Embryonic facial prominence (tissue), 1 donor: ENCODE results near the gene NR4A1.

Experiments used
- DNase-seq: peaks from one replicate; pipeline ENCODE4 v3.0.0-alpha.2; 2016; ENCODE audit errors: extremely low spot score

NR4A1 gene

DNA sequence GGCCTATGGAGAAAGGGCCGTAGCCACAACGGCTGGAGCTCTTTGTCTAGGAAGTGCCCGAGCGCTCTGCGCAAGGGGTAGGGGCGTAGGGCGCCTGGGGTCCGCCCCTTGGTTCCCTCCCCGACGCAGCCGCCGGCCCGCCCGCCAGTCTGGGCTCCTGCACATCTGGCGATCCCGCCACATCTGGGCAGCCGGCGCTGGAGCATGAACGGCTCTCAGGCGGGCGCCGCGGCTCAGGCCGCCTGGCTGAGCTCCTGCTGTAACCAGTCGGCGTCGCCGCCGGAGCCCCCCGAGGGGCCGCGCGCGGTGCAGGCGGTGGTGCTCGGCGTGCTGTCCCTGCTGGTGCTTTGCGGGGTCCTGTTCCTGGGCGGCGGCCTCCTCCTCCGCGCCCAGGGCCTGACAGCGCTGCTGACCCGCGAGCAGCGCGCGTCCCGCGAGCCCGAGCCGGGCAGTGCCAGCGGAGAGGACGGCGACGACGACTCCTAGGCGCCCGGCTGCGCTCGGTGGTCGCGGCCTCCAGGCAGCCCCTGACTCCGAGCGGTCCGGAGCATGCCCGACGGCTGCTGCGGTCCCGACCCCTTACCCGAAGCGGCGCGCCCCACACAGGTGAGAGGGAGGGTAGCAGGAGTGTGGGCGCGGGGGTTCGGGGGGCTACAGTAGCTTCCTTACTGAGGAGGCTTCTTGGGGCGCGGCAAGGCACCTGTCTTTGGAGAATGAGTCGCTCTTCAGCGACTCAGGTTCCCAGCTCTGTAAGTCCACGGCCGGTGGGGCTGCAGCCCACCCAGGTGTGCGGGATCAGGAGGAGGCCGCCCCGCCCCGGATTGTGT is 28.5 kb downstream of the NR4A1 start, which contains the start of gene SMIM41:
Gene SMIM41, plus strand, starts transcription at position 129 of the 827 bp plus-strand sequence. Its CDS starts 76 bp downstream, at position 205.
- DNase-seq, result no peak

DNA sequence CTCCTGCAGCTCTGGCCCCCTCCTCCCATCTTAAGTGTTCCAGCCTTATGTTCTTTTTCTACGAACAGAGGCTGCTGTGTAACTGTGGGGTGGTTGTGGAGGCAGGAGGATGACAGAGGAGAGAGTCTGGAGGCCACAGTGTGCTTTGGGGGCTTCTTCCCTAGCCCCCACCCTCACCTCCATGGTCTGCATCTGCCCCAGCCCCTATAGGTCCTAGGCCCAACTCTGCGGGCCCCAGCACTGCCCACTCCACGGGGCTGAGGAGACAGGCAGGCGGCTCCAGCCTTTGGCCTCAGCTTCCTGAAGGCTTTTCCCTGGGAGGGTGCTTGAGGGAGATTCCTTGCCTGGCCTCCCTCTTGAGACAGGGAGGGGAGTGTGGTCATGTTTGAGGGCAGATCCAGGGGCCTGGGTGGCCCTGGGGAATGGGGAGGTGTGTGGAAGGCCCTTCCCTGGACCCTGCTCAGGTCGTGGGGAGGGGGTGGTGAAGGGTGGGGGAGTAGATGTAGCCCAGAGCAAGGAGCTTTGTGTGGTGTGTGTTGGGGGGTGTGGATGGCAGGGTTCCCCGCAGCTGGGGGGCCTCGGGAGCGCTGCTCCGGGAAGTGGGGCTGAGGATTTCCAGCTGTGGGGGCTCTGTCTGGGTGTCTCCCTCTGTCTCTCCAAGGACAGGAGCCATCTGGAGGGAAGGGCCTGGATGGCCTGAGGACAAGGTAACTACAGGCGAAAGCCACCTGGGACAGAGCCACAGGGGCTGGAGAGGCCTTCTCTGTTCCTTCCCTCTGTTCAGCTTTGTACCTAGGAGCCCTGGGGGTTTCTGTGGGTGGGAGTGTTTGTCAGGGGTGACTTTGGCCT is 29.4 kb downstream of the NR4A1 start:
- no peak for DNase-seq

DNA sequence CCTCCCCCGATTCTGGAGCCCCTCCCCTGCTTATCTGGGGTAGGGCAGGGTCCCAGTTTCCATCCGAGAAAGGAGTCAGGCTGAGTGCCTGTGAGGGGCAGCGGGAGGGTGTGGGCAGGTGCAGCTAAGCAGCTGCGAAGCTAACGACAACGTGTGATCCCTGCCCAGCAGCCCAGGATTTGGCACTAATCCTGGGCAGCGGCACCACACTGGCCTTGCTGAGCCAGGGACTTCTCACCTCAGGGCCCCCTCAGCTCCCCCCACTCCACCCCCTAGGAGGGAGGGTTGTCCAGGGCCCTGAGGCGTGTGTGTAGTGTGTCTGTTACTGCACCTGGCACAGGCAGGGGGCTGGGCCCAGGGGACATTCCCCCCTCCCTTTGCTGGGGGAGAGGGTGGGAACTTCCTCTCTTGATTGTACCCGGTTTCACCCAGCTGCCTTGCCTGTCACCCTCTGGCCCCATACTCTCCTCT is 30.1 kb downstream of the NR4A1 start:
- DNase-seq, result no peak

DNA sequence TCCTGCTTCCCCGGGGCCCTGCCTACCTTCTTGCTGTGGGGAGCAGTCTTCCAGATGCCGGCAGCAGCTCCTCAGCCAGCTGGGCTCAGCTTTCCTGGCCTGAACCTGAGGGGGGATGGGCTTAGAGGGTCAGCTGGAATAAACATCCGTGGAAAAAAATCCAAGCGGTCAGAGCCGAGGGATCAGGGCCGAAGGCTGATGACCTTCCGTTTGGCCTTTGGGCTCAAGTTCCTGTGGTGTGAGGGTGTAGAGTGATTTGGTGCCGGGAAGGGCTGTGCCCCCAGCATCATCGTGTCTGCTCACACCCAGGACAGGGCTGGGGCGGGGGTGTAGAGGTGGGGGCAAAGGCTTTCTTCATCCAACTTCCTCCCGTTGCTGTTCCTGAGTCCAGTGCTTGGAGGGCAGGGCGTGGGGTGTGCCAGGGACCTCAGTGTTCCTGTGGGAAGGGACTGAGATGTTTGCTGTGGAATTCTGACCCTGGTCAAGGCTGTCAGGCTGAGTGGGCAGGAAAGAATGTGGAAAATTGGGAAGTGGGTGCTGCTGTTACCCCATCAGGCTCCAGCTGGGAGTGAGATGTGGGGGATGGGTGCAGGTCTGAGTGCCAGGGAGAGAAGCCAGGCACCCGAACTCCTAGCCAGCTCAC is 30.9 kb downstream of the NR4A1 start:
- DNase-seq, result no peak

DNA sequence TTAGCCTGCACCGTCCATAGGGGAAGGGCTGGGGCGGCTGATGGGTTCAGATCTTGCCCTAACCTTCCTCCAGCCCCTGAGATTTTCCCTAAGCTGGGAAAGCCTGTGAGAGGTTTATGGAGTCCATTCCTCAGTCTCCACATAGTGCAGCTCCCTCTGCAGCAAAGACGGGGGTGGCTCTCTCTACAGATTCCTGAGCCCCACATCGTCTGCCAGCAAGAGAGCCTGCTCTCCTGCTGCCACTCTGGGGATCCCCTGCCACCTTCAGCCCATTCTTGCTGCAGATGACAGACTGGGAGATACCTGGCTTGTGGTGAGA is 31.4 kb downstream of the NR4A1 start:
- no peak for DNase-seq

DNA sequence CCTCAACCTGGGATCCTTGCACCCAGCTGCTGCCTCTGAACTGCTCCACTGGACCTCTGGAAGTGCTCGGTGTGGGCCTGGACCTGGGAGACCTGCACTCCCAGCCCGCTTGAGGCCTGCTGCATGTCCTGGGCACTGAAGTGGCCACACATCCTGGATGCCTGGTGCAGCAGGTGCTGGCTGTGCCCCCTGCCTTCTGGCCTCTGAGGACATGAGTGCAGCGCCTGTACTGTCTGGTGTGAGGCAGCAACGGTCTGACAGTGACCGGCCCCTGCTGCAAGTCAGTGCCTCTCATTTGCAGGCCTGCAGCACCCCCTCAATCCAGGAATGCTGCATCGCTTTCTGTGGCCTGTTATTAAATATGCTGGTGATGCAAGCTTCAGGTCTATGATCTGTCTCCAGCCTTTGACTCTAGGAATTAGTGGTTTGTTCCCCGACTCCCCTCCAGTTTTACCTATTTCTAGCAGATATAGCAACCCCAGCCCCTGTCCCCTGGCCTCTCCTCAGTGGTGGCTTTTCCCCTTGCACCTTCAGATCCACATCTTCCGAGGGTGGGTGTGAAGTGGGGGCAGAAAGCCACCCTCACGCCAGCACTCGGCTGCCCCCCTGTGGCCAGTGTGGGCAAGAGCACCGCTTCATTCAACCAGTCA is 31.9 kb downstream of the NR4A1 start:
- no peak for DNase-seq

DNA sequence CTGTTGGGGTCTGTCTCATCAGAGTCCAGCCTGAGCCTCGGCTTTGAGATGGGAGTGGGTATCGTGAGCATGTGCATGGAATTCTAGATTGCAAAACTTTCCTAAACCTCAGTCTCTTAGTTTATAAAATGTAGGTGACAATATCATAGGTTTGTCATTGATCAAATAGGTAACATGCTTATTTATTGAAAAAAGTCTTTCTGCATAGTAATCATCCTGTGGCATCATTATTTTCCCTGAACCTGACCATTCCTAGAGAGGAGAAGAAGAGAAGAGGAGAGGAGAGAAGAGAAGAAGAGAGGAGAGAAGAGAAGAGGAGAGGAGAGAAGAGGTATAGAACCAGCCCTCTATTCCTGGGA is 32.4 kb downstream of the NR4A1 start:
- no peak for DNase-seq

DNA sequence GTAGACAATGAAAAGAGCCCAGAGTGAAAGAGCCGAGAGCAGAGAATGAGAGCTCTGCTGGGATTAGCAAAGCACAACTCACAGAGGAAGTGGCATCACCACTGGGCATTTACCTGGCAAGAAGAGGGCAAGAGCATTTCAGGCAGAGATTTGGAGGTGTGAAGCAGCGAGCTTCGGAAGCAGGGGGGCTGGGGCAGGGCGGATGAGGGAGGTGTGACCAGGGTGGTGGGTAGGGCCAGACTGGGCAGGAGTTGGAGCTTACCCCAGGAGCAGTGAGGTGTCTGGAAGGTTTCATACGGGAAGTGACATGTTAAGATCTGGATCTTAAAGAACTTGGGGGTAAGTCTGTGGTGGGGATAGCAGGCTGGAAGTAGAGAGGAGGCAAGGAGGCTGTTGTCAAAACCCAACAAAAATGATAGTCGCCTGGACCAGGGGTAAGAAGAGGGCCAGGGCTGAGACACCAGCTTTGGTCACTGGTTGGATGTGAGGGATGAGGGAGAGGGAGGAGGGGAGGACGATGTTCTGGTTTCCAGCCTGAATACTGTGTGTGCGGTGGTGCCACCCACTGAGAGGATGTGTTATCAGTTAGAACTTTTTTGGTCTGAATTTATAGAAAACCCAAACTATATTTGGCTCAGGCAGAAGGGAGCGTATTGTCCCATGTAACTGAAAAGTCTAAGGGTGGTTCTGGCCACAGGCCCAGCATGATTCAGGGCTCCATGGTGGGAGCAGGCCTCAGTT is 33.4 kb downstream of the NR4A1 start:
- DNase-seq, result no peak

DNA sequence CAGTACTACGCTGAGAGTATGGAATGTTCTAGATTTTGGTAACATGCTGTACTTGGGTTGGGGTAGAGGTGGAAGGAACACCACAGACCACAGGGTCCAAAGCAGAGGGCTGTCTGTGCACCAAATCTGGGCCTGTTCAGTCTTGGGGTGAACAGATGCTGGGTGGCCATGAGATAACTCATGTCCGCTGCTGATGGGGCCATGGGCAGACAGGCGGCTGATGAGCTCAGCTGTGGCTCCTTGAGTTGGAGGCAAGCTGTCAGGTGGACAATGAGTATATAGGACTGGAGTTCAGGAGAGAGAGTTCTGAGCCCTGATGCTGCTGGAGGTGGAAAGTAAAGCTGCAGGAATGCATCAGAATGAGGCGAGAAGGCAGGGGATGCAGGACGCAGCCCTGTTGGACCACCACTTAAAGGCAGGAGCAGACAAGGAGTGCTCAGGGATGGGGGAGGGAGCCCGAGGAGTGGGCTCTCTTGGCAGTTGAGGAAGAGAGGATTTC is 34.5 kb downstream of the NR4A1 start:
- DNase-seq, result no peak

DNA sequence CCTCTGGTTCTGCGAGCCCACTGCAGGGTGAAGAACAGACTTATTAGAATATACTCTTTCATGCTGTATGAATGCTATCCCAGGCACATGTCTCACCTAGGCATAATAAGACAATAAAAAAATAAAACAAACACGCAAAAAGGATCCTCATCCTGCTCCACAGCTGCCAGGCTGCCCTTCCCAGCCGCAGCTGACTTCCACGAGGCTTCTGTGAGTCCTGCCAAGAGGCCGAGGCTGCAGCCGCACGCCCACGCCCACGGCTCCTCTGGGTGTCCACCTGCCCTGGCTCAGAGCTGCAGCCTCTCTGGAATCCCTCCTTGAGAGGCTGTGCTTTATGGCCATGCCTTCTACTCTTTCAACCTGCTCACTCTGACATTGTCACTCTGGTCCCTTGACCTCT is 35.1 kb downstream of the NR4A1 start:
- no peak for DNase-seq

DNA sequence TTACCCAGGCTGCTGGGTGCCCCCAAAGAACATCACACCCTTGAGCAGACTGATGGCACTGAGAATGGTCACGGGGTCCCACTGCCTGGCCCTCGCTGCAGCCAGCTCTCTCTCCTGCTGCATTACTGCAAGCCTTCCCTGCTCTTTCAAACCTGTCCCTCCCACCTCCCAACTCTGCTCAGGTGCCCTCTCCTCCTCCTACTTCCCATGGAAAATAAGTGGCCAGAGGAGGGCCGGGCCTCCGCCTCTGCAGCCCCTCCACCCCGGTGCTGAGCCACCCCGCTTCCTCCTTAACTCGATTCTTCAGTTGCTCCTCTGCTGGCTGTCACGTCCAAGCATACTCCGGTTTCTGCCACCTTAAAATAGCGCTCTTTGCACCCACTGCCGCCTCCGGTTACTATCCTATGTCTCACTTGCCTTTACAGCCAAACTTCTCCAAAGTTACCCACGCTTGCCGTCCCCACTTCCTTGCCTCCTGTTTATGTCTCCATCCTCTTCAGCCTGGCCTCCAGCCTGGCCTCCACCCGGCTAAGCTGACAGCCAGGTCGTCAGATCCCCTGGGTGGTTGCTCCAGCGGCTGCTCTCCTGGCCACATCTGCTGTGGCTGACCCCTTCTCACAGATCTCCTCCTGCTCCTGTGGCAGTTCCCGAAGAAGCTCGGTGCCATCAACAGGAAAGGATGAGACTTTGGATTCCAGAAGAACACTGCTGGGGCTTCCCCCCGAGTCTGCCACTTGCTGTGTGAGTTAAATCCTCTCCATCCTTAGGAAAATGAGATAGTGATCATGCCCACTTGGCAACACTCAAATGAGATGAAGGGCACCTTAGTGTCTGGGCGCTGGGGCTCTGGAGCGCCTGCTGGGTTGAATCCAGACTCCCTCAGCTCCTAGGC is 35.9 kb downstream of the NR4A1 start:
- DNase-seq, result no peak

DNA sequence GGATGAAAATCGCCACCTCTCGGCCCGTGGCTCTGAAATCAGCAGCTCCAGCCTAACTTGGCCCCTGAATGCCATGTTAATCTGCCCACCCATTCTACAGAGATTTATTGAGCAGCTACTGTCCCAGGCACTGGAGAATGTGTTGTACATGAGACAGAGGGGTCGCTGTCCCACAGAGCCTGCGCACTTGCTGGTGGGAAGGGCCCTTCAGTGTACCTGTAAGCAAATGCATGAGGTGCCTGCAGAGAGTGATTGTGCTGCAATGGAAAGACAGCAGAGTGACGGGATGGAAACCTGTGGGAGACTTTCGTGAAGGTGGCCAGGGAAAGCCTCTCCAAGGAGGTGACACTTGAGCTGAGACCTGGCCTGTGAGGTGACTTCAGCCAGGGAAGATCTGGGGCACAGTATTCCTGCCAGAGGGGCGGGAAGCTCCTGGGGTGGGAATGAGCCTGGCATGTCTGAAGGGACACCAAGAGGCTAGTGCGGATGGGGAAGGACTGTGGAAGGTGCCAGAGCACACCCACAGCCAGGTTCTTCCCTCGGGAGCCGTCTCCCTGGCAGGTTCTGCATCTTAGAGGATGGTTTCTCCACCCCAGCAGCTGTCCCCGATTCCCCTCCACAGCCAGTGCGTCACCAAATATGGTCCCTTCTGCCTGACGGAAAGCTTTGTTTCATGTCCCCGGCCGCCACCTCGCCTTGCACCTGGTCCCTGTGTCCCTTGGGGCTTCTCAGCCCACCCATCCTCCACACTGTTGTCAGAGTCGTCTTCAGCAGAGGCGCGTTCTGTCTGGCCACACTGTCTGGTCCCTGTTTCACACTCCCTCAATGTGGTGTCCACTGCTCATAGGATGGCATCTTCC is 36.9 kb downstream of the NR4A1 start:
- DNase-seq, result no peak

DNA sequence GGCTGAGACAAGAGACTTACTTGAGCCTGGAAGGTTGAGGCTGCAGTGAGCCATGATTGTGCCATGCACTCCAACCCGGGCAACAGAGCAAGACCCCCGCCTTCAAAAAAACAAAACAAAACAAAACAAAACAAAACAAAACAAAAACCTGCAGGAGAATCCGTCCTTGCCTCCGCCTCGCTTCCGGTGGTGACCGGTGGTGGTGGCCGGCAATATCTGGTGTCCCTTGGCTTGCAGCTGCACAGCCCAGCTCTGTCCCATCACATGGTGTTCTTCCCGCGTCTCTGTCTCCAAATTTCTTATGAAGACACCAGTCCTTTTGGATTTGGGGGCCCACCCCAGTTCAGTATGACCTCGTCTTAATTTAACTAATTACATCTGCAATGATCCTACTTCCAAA is 38.2 kb downstream of the NR4A1 start:
- no peak for DNase-seq

DNA sequence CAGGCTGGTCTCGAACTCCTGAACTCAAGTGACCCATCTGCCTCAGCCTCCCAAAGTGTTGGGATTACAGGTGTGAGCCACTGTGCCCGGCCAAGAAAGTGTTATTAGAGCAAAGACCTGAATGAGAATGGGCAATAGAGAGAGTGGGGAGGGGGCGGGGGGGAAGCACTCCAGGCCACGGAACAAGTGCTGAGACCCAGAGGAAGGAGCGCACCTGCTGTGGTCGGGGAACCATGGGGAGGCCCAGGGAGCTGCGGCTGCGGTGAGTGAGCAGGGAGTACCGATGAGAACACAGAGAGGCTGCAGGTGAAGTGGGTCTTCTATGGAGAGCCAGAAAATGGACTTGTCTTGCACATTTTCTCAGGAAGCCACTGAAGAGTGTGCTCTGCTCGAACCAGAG is 39.0 kb downstream of the NR4A1 start:
- DNase-seq, result no peak

DNA sequence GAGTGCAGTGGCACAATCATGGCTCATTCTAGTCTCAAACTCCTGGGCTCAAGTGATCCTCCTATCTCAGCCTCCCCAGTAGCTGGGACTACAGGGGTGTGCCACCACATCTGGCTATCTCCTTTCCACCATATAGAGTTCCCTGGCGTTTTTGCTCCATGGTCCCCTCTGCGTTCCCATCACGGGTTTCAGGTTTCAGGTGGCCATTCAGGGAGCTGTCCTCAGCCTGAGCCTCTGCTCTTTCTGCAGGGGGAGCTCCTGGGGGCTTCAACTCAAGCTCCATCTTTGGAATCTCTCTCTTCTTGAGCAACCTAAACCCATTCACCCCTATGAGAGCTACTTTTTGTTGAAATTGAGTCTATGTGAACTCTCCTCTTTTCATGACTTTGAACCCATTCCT is 39.8 kb downstream of the NR4A1 start:
- no peak for DNase-seq

DNA sequence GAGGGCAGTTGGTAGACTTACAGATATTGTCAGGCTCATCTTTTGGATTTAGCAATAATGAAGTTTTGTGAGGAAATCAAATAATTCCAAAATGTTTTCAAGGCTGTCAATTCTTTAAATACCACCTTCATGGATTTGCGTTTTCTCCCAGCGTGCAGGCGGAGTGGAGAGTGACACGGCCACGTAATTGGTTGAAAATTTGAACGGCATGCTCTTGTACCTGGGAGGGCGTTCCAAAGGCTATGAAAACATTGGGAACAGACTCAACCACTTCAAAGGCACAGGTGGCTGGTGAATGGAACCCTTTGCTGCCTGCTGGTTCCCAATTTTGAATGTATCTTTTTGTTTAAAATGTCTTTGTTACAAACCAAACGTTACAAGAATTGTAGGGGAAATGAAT is 40.6 kb downstream of the NR4A1 start:
- DNase-seq, result no peak

DNA sequence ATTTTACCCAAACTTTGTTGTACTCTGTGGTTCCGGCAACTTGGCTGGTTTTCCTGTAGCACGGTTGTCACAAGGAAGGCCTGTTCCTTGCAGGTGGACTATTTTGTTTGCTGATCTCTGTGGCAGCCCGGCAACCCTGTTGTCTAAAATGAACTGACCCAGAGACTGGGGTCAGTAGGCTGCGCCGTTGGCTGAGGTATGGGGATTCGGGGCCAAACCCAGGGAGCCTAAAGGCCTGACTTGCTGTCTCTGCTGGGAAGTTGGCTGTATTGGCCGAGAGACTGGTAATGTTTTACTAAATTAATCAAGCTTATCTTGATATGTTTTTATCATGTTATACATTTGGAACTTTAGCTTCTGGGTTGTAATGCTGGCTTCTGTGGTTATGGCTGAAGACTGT is 42.1 kb downstream of the NR4A1 start:
- DNase-seq, result no peak

DNA sequence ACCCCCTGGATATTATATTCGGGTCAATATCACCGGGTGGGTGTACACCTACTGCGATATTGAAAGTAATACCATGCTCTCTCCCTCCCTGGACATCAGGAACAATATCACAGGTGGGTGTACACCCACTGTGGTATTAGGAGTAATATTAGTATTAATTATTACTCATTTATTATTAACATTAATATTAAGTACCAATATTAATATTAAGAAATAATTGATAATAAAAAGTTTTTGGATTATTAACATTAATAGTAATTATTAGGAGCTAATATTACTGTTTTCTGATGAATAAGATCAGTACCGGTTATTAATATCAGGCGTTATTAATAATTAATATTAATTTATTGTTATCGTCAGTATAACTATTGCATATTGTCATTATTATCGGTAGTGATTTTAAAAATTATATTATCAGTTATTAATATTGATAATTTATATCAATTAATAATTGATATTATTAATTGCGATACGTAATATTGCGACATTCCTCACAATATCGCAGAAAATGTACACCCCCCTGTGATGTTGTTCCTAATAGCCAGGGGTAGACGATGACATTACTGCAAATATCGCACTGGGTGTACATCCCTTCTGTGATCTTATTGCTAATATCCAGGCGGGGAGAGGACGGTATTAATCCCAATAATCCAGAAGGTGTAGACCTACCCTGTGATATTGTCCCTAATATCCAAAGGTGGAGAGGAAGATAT is 45.2 kb downstream of the NR4A1 start:
- no peak for DNase-seq
